ENCODE measurements around the gene BICRA. TPM values are rescaled to one million over a fixed set of nuclear protein-coding genes. Genes with fewer than 3 reads are reported as not detected.

Gene BICRA
- total RNA-seq, 1 experiment from 2014 or later, result 29.3 TPM

DNA sequence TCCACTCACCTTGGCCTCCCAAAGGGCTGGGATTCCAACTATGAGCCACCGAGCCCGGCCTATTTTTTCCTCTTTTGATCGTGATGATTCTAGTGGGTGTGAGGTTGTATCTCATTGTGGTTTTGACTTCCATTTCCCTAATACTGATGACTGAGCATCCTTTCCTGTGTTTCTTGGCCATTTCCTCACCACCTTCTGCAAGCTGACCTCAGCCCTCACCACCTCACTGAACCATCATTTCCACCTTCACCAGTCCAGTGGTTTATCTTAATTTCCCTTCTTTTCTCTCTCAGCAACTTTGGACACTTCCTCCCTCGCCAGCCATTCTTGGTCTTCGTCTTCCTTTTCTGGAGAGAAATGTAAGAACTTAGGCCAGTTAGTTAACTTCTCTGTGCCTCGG is 13.0 kb upstream of the BICRA start:
- H3K9me3 ChIP-seq (ENCODE audit: control insufficient read depth, low read depth, low read length), result no peaks in the 10 kb centered on the region
- Mint-ChIP-seq H3K4me3 (no peak overlapping the region), H3K9me3 (no peaks in the 10 kb centered on the region), H3K27ac (peak overlapping the region in 1 of 3 experiments; percentile 68; a peak in 4 of 7 replicates), H3K36me3 (ENCODE audit: insufficient read depth in 1 of 3, low read depth in 3 of 3) (no peaks in the 10 kb centered on the region), H3K27me3 (ENCODE audit: low read depth) (no peaks in the 10 kb centered on the region), H3K4me1 (peaks cover 15 to 17% of the 10 kb centered on the region in 2 experiments)
- H3K4ac ChIP-seq (ENCODE audit: low read depth, low read length), result no peak overlapping the region
- no peak overlapping the region for H2BK15ac ChIP-seq (ENCODE audit: low read depth, low read length)
- H4K5ac ChIP-seq (ENCODE audit: insufficient read length, low read depth, low read length), result no peak overlapping the region
- TF ChIP-seq, protein P1, sequence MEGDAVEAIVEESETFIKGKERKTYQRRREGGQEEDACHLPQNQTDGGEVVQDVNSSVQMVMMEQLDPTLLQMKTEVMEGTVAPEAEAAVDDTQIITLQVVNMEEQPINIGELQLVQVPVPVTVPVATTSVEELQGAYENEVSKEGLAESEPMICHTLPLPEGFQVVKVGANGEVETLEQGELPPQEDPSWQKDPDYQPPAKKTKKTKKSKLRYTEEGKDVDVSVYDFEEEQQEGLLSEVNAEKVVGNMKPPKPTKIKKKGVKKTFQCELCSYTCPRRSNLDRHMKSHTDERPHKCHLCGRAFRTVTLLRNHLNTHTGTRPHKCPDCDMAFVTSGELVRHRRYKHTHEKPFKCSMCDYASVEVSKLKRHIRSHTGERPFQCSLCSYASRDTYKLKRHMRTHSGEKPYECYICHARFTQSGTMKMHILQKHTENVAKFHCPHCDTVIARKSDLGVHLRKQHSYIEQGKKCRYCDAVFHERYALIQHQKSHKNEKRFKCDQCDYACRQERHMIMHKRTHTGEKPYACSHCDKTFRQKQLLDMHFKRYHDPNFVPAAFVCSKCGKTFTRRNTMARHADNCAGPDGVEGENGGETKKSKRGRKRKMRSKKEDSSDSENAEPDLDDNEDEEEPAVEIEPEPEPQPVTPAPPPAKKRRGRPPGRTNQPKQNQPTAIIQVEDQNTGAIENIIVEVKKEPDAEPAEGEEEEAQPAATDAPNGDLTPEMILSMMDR (conservative IDR thresholded peaks at IDR 0.05), result no peak
- no peak overlapping the region for H3K56ac ChIP-seq (ENCODE audit: insufficient read length, low read depth, low read length)
- no peak overlapping the region for H2BK5ac ChIP-seq (ENCODE audit: insufficient read length, low read length)
- H3K79me1 ChIP-seq (ENCODE audit: insufficient read depth, low read depth, low read length, poor library complexity, severe bottlenecking), result no peaks in the 10 kb centered on the region
- no peak overlapping the region for H4K8ac ChIP-seq (replicated peaks; ENCODE audit: insufficient read length, low read depth, low read length)
- no peak overlapping the region for H2AK5ac ChIP-seq (ENCODE audit: insufficient read length, low read length)
- H2AFZ ChIP-seq (ENCODE audit: low read length), result no peak overlapping the region
- no peak overlapping the region for H3K14ac ChIP-seq (ENCODE audit: insufficient read depth, low read length)
- DNase-seq, result no peak
- H2BK12ac ChIP-seq (ENCODE audit: insufficient read length, low read depth, low read length), result no peak overlapping the region
- no peak overlapping the region for H3K18ac ChIP-seq (ENCODE audit: insufficient read length, low read depth, low read length)
- no peak overlapping the region for H3K23ac ChIP-seq (ENCODE audit: insufficient read length, low read depth, low read length)
- no peak overlapping the region for H3K4me2 ChIP-seq (ENCODE audit: insufficient read depth, insufficient read length, low read length)
- H3K79me2 ChIP-seq (ENCODE audit: insufficient read depth, low read length), result no peaks in the 10 kb centered on the region
- H3T11ph ChIP-seq (ENCODE audit: low read length), result no peak overlapping the region
- no peak overlapping the region for H3K9ac ChIP-seq (ENCODE audit: extremely low read depth, insufficient read length, low read length)
- no peak overlapping the region for H4K91ac ChIP-seq (ENCODE audit: insufficient read length, low read depth, low read length)
- H3K4me1 ChIP-seq (ENCODE audit: insufficient read depth, low read length), result no peaks in the 10 kb centered on the region
- H2BK20ac ChIP-seq (ENCODE audit: low read depth, low read length, poor library complexity, severe bottlenecking), result no peak overlapping the region
- H2BK120ac ChIP-seq (ENCODE audit: low read depth, low read length, poor library complexity, severe bottlenecking), result no peak overlapping the region
- no CpG with 5 or more reads among the region's 6 CpGs for WGBS (ENCODE audit: extremely low coverage, insufficient read length, low lambda C conversion rate)
- H4K20me1 ChIP-seq (ENCODE audit: control insufficient read depth, insufficient read depth, insufficient read length), result no peaks in the 10 kb centered on the region
- no peak overlapping the region for H3K27ac ChIP-seq (ENCODE audit: insufficient read length, low read depth, low read length)
- H3K27me3 ChIP-seq (ENCODE audit: insufficient read depth, low read length), result no peaks in the 10 kb centered on the region
- peaks cover 11% of the 10 kb centered on the region for H3K23me2 ChIP-seq (ENCODE audit: insufficient read length, low read depth, low read length, poor library complexity, severe bottlenecking)

All from H9 (cell line).